Stimulated activated CD8-positive, alpha-beta memory T cell treated with anti-CD3 and anti-CD28 coated beads, Interleukin-12 subunit alpha, Interleukin-12 subunit beta, amount 100 ng/mL, for 4 hours (primary cell): Measurements from ENCODE around the gene ZFP36L1.

ENCODE experiments used
- DNase-seq: peaks from one replicate; pipeline ENCODE4 v3.0.0-alpha.2; 2020; ENCODE audit warnings: low read depth

Gene ZFP36L1

DNA sequence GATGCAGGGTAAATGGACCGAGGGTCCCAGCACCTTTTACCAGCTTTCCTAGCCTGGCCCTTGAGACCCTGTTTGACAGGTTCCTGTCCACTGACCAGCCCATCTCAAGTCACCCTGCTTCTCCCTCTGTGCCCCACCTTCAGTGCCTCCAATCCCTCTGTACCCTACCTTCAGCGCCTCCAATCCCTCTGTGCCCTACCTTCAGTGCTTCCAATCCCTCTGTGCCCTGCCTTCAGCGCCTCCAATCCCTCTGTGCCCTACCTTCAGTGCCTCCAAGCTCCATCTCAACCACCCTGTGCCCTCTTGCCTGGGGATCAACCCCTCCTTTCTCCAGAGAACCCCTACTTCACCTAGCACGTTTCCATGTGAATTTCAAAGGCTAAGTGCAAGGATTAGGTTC lies 54.3 kb downstream of the ZFP36L1 start:
- DNase-seq, result no peak
